H1 (cell line): ENCODE data around the gene ZCCHC3. TPM values are rescaled to one million over a fixed set of nuclear protein-coding genes. Genes with fewer than 3 reads are reported as not detected.

ENCODE experiments used
- HDAC2 ChIP-seq, 2 experiments: fragments of 300-600 bp in 1 of 2; sonication (generic) in 1 of 2; IDR thresholded peaks; 2 replicates each; pipeline ENCODE4 v1.6.1; 2011 to 2012; ENCODE audit warnings: low read depth in 2 of 2, low read length in 2 of 2, mild to moderate bottlenecking in 2 of 2, moderate library complexity in 2 of 2, borderline replicate concordance in 1 of 2, inconsistent platforms in 1 of 2
- SIX5 ChIP-seq: IDR thresholded peaks from 2 replicates; pipeline ENCODE4 v1.6.1; 2011; ENCODE audit warnings: mild to moderate bottlenecking, low read depth, low read length
- polyA plus RNA-seq, 7 experiments: library from polyadenylated mRNA; depleted of rRNA in 3 of 7; stranded (reverse) in 5 of 7; unstranded in 2 of 7; fragments of >200 nt in 5 of 7; fragments of 200-250 nt in 2 of 7; gene quantifications; 1 replicate in 5 of 7; 2 replicates in 1 of 7; 4 replicates in 1 of 7; pipeline versions ENCODE4 v1.2.1 to v1.2.3, GENCODE V29; 2011 to 2013; ENCODE audit warnings: missing spikeins in 2 of 7, mixed read lengths in 2 of 7
- total RNA-seq: library from RNA; stranded (reverse); fragmentation: NEBNext Ultra II Directional; extraction: Animal tissue kit (Norgen Biotek cat#: 25700); gene quantifications from 2 replicates; pipeline ENCODE4 v1.2.1, GENCODE V29; 2021

ZCCHC3 gene
- total and polyA plus RNA-seq, 2 of the 8 experiments (the other 6 are each of a cell fraction or from before 2014, with no cell fraction given), result 33.7 to 52.4 TPM

GRCh38 chr20:288956-289692 lies 8.2 kb upstream of the ZCCHC3 start (continued):
- TF ChIP-seq HDAC2 (IDR thresholded peaks at IDR 0.05; ENCODE audit: borderline replicate concordance in 1 of 2, low read depth in 2 of 2, low read length in 2 of 2) (no peak), SIX5 (peak; percentile 49)
- TF ChIP-seq, all 59 proteins: peak for 2
